ENCODE measurements around the gene BOLA2B. TPM values are rescaled to one million over a fixed set of nuclear protein-coding genes. Genes with fewer than 3 reads are reported as not detected.

BOLA2B gene
- total and polyA plus RNA-seq, 2 experiments from 2014 or later, result 124 to 211 TPM

DNA sequence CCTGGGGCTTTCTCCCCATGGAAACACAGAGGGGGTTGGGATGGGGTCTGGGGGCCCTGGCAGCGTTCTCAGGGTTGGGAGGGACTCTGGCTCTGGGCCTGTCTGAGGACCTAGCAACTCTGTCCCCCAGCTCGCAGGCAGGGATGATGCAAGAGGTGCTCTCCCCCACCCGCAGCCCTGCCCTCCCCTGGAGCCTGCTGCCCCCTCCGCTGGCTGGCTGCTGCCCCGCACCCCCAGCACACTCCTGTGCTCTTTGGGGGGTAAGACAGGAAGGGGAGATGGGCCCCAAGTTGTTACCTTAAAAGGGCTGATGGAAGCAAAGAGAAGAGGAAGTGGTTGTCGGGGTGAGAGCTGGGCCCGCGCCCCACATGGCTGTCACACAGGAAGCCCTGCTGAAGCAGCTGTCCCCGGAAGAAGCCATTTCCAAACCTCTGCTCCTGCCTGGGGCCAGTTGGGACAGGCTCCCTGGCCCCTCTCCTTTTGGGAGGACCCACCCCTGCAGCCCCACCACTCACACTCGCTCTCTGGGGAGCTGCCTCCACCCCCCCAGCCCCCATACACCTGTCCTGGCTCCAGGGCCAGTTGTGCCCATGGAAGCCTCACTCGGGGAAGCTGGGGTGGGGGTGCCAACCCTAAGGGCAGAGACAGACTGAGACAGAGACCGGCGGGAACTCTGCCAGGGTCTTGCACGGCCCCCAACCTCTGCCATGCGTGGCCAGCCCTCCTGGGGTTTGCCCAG lies 7.6 kb downstream of the BOLA2B start:
- no peak for DNase-seq (ENCODE audit: low spot score)
- no peaks in the 10 kb centered on the region for H4K20me1 ChIP-seq (ENCODE audit: insufficient read depth, poor library complexity, severe bottlenecking)
- H3K4me1 ChIP-seq (ENCODE audit: insufficient read depth), result no peaks in the 10 kb centered on the region
- no peak overlapping the region for H3K4me2 ChIP-seq
- no peaks in the 10 kb centered on the region for H3K36me3 ChIP-seq (replicated peaks; ENCODE audit: insufficient read depth, low read depth)
- TF ChIP-seq, protein P1, sequence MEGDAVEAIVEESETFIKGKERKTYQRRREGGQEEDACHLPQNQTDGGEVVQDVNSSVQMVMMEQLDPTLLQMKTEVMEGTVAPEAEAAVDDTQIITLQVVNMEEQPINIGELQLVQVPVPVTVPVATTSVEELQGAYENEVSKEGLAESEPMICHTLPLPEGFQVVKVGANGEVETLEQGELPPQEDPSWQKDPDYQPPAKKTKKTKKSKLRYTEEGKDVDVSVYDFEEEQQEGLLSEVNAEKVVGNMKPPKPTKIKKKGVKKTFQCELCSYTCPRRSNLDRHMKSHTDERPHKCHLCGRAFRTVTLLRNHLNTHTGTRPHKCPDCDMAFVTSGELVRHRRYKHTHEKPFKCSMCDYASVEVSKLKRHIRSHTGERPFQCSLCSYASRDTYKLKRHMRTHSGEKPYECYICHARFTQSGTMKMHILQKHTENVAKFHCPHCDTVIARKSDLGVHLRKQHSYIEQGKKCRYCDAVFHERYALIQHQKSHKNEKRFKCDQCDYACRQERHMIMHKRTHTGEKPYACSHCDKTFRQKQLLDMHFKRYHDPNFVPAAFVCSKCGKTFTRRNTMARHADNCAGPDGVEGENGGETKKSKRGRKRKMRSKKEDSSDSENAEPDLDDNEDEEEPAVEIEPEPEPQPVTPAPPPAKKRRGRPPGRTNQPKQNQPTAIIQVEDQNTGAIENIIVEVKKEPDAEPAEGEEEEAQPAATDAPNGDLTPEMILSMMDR (IDR thresholded peaks at IDR 0.05; ENCODE audit: poor library complexity), result no peak
- TF ChIP-seq EZH2 (IDR thresholded peaks at IDR 0.05; ENCODE audit: borderline replicate concordance), result no peak
- TF ChIP-seq EZH2phosphoT487 (IDR thresholded peaks at IDR 0.05; ENCODE audit: low read depth, severe bottlenecking, unreplicated experiment), result no peak
- no peaks in the 10 kb centered on the region for H3K9me2 ChIP-seq (replicated peaks; ENCODE audit: insufficient read depth)
- H3K9me3 ChIP-seq (ENCODE audit: low read depth), result no peaks in the 10 kb centered on the region
- H3K79me2 ChIP-seq, result no peaks in the 10 kb centered on the region
- no peak overlapping the region for H2AFZ ChIP-seq
- no peak overlapping the region for H3K27ac ChIP-seq
- 97% methylated on average over 13 of the region's 15 CpGs for WGBS (ENCODE audit: low lambda C conversion rate, missing lambda C conversion rate)
- H3K27me3 ChIP-seq, result no peaks in the 10 kb centered on the region
- H3K4me3 ChIP-seq, result no peak overlapping the region

DNA sequence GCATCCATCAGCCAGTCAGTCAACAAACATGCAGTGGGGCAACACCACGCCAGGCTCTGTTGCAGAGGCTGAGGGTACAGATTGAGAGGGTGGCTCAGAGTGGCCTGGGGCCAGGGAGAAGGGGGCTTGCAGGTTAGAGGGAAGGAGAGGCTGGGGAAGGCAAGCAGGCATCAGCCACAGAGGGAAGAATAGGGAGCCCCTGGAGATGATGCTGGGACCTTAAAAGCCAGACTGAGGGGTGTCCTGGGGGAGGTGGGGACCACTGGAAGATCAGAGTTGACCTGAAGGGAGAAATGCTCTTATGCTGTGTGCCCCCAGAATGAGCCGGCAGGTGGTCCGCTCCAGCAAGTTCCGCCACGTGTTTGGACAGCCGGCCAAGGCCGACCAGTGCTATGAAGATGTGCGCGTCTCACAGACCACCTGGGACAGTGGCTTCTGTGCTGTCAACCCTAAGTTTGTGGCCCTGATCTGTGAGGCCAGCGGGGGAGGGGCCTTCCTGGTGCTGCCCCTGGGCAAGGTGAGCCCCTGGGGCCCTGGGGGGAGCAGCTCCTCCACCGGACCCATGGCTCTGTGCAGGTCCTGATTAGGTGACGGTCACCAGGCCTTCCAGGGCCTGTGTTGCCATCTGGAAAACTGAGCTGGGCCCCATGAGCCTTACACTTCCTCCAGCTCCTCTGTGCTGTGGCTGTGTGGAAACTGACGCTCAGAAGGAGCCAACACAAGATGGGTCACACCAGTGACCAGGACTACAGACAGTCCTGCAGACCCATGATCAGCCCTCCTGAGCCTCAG lies 8.4 kb downstream of the BOLA2B start:
- WGBS (ENCODE audit: low lambda C conversion rate, missing lambda C conversion rate), result 87% methylated on average over 13 of the region's 13 CpGs
- no peak for TF ChIP-seq EZH2phosphoT487 (IDR thresholded peaks at IDR 0.05; ENCODE audit: low read depth, severe bottlenecking, unreplicated experiment)
- no peak for TF ChIP-seq EZH2 (IDR thresholded peaks at IDR 0.05; ENCODE audit: borderline replicate concordance)
- TF ChIP-seq, protein P1 (IDR thresholded peaks at IDR 0.05; ENCODE audit: poor library complexity), result no peak
- H4K20me1 ChIP-seq (ENCODE audit: insufficient read depth, poor library complexity, severe bottlenecking), result no peaks in the 10 kb centered on the region
- H2AFZ ChIP-seq, result no peak overlapping the region
- H3K27me3 ChIP-seq, result no peaks in the 10 kb centered on the region
- no peak overlapping the region for H3K4me2 ChIP-seq
- no peak overlapping the region for H3K27ac ChIP-seq
- no peak overlapping the region for H3K4me3 ChIP-seq
- H3K36me3 ChIP-seq (replicated peaks; ENCODE audit: insufficient read depth, low read depth), result no peaks in the 10 kb centered on the region
- H3K79me2 ChIP-seq, result no peaks in the 10 kb centered on the region
- no peak for DNase-seq (ENCODE audit: low spot score)
- no peaks in the 10 kb centered on the region for H3K9me2 ChIP-seq (replicated peaks; ENCODE audit: insufficient read depth)
- no peaks in the 10 kb centered on the region for H3K4me1 ChIP-seq (ENCODE audit: insufficient read depth)
- no peaks in the 10 kb centered on the region for H3K9me3 ChIP-seq (ENCODE audit: low read depth)

DNA sequence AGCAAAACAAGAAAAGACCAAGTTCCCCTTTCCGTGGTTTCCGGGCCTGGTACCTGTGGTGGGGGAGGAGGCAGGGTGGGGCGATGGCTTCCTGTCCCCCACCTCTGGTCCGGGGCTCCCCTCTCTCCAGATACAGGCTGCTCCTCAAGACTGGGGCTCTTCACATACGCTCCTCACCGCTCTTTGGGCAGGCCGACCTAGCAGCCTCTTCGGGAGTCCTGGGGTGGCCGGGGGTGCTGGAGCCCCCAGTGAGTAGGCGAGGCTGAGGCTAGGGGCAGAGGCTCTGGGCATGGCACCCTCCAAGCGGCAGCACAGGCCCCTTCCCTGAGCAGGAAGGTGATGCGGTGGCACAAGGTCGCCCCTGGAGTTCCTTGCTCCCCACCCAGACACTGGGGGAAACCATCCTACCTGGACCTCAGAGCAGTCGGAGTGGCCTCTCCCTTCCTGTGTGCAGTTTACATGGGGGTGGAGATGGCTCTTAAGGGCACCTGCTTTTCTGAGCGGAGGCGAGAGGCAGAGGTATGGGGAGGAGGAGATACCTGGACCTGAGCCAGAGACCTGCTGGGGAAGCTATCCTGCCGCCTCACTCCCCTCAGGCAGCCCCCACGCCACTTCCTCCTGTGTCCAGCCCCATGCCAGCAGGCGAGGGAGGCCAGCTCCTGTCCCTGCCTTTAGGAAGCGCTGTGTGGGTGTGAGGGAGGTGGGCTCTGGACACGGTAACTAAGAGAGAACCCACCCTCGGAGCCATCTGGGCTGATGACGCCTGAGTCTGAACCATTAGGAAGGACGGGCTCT lies 9.2 kb downstream of the BOLA2B start:
- H3K36me3 ChIP-seq (replicated peaks; ENCODE audit: insufficient read depth, low read depth), result no peaks in the 10 kb centered on the region
- no peak for TF ChIP-seq EZH2phosphoT487 (IDR thresholded peaks at IDR 0.05; ENCODE audit: low read depth, severe bottlenecking, unreplicated experiment)
- TF ChIP-seq EZH2 (IDR thresholded peaks at IDR 0.05; ENCODE audit: borderline replicate concordance), result no peak
- TF ChIP-seq, protein P1 (IDR thresholded peaks at IDR 0.05; ENCODE audit: poor library complexity), result no peak
- peak overlapping the region; percentile 87 for H3K4me2 ChIP-seq
- no peaks in the 10 kb centered on the region for H3K9me2 ChIP-seq (replicated peaks; ENCODE audit: insufficient read depth)
- H3K9me3 ChIP-seq (ENCODE audit: low read depth), result no peaks in the 10 kb centered on the region
- no peaks in the 10 kb centered on the region for H3K27me3 ChIP-seq
- no peak for DNase-seq (ENCODE audit: low spot score)
- H3K4me1 ChIP-seq (ENCODE audit: insufficient read depth), result no peaks in the 10 kb centered on the region
- no peaks in the 10 kb centered on the region for H3K79me2 ChIP-seq
- H3K27ac ChIP-seq, result no peak overlapping the region
- H2AFZ ChIP-seq, result no peak overlapping the region
- no peaks in the 10 kb centered on the region for H4K20me1 ChIP-seq (ENCODE audit: insufficient read depth, poor library complexity, severe bottlenecking)
- 73% methylated on average over 24 of the region's 24 CpGs for WGBS (ENCODE audit: low lambda C conversion rate, missing lambda C conversion rate)
- no peak overlapping the region for H3K4me3 ChIP-seq

Measured in hepatocyte (in vitro differentiated cells).